Mammary microvascular endothelial cell (primary cell): ENCODE results near the gene ZBTB24. TPM values are rescaled to one million over a fixed set of nuclear protein-coding genes. Genes with fewer than 3 reads are reported as not detected.

ENCODE experiments used
- total RNA-seq: library from RNA; depleted of rRNA; stranded (reverse); fragments of >200 nt; gene quantifications from 2 replicates; pipeline ENCODE4 v1.2.3, GENCODE V29; 2015

ZBTB24 gene
- total RNA-seq, result 3.7 and 5.0 TPM in 2 replicates

DNA sequence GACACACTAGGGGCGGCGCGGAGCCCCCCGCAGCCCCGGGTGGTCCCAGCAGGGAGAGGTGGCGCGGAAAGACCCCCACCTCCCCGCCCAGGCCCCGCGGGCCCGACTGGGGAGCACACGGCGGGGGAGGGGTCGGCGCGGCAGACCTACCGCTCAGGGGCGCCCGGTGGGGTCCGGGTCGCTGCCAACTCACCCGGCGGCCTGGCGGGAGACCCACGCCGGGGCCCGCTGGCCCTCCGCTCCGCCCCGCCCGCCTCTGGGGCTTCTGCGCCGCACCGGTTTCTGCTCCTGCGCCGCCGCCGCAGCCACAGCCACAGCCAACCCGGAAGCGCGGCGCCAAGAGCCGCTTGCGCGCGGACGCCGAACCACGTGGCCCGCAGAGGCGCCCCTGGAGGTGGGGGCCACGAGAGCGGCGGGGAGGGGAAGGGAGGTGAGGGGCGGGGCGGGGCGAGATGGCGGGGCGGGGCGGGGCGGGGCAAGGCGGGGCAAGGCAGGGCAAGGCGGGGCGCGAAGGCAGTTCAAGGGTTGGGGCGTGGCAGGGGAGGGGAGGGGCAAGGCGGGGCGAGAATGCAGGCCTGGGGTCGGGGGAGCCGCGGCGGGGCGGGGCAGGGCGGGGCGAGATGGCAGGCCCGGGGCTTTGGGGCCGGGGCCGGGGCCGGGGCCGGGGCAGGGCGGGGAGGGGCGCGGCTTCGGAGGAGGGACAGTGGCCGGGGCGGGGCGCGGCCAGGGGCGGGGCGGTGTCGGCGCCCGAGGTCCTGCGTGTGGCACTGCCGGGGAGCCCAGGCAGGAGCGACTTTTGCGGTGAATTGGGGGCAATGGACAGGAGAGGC is at the start of gene ZBTB24:
Gene ZBTB24 (minus strand): TSS at position 315 of the 830 bp plus-strand sequence. CDS start 1,193 bp downstream, outside the sequence.

DNA sequence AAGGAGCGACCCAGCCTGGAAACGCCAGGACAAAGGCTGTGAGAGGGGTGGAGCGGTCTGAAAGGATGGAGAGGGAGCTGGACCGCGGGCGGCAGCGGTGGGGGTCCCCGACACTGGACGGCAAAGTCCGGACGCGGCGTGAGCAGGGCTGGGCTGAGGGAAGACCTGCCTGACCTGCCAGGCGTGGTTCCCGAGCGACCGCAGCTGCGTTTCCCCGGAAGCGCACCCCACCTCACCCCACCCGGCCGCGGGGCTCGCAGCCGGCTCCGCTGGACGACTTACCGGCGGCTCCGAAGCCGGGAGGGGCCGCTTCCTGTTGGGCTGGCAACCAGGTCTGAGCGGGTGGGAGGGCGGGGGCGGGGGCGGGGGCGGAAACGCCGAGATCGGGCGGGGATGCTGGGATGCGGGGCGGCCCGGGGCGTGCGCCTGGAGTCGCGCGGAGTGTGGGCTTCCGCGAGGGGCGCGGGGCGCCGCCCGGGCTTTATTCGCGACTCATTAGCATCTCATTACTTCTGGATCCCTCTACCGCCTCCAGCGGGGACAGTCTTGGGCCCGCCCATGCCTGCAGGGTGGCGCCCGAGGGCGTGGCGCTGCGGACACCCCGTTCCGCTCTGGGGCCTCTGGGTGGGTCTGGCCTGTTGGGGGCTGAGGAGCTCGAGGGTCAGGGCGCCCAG is 27.4 kb downstream of the ZBTB24 start, which contains the start of gene MICAL1:
Gene MICAL1 (minus strand): TSS at position 336 of the 674 bp plus-strand sequence. CDS start 1,576 bp downstream, outside the sequence.

DNA sequence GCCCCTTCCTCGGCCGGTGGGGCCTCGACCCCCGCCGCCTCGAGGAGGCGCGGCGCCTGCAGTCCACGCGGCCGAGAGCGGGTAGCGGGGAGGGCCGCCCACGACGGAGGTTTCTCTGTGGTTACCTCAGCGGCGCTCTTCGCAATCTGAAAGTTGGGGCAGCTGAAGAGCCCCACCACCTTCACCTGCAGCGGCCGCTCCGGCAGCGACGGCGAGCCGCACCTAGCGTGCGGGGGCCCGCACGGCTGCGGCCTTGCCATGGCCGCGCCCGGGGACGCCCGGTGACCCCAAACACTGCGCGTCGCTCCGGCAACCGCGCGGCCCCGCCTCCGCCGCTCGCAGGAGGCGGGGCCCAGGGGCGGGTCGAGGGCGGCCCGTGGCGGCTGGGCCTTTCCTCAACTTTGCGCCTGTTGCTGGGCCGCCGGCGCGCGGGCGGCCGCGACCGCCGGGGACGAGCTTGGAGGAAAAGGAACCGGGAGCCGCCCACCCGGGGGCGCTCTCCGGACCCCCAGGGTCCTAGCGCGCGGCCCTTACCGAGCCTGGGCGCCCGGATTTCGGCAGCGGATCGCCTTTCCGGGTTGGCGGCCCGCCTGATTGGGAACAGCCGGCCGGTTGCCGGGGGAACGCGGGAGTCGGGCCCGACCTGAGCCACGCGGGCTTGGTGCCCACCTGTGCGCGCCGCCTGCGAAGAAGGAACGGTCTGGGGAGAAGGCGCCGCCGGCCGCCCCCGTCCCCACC is 42.5 kb downstream of the ZBTB24 start, which contains the start of the genes PPIL6 and SMPD2:
Gene PPIL6 (minus strand): TSS at position 298 of the 738 bp plus-strand sequence. CDS start 38 bp downstream, at position 260.
Gene SMPD2 (plus strand): TSS at position 394 of the 738 bp plus-strand sequence. CDS start 398 bp downstream, outside the sequence.

Other genes starting within 250 kb of the ZBTB24 start
- gene CD164, start 100.8 kb downstream of the ZBTB24 start, total RNA-seq, result 113 and 121 TPM in 2 replicates
- gene PPIL6, start 42.6 kb downstream of the ZBTB24 start, total RNA-seq, result not detected in 2 replicates
- gene SMPD2, start 42.5 kb downstream of the ZBTB24 start, total RNA-seq, result 6.6 and 8.7 TPM in 2 replicates
- 11.8 and 12.1 TPM in 2 replicates for gene MICAL1, start 27.4 kb downstream of the ZBTB24 start, total RNA-seq
- gene AK9, start 208.0 kb upstream of the ZBTB24 start, total RNA-seq, result 1.5 and 3.8 TPM in 2 replicates
- 14.9 and 20.2 TPM in 2 replicates for gene FIG4, start 208.1 kb upstream of the ZBTB24 start, total RNA-seq